Measurements from ENCODE around the gene HTT-AS.

DNA sequence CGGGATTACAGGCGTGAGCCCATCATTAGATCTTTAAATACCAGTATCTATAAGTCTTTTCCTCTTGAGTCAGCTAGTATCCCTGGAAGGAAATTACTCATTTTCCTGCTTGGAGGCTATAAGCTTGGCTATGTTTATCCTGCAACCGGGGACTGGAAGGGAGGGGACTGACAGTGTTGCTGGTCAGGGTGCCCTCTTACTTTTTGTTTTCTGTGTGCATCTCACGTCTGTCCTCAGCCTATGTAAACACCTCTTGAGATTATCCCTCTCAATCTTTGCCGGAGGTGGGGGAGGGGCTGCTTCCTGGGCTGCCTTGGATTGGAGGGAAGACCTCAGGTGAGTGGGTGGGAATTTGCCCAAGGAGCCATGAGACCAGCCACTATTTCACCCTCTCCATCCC lies 37.1 kb upstream of the HTT-AS start:
- TF ChIP-seq, protein P1, sequence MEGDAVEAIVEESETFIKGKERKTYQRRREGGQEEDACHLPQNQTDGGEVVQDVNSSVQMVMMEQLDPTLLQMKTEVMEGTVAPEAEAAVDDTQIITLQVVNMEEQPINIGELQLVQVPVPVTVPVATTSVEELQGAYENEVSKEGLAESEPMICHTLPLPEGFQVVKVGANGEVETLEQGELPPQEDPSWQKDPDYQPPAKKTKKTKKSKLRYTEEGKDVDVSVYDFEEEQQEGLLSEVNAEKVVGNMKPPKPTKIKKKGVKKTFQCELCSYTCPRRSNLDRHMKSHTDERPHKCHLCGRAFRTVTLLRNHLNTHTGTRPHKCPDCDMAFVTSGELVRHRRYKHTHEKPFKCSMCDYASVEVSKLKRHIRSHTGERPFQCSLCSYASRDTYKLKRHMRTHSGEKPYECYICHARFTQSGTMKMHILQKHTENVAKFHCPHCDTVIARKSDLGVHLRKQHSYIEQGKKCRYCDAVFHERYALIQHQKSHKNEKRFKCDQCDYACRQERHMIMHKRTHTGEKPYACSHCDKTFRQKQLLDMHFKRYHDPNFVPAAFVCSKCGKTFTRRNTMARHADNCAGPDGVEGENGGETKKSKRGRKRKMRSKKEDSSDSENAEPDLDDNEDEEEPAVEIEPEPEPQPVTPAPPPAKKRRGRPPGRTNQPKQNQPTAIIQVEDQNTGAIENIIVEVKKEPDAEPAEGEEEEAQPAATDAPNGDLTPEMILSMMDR (IDR thresholded peaks at IDR 0.05): no peak
- TF ChIP-seq EP300 (IDR thresholded peaks at IDR 0.05): no peak

Data from esophagus muscularis mucosa (tissue), 3 donors.